ENCODE measurements around the gene GRIK2. TPM values are rescaled to one million over a fixed set of nuclear protein-coding genes. Genes with fewer than 3 reads are reported as not detected.

The GRIK2 gene
- total RNA-seq, 1 experiment from 2014 or later = 0.70 TPM

DNA sequence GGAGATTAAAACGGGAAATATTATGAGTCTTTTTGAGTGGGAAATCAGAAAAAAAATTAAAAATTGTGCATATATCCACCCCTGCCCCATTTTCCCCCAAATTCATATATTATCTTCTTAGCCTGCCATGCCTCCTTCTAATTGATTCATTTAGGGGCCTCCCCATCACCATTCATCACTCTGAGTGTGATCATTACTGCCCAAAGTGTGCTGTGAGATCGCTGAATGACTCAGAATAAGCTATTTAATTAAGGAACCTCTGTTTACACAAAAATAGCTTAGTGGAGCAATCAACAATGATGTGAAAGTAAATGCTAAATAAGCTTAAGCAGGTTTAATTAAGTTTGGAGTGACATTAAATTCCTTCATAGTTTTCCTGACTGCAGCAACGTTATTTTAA, 645.5 kb downstream of the GRIK2 start:
- Histone ChIP-seq H3K79me2 (ENCODE audit: insufficient read depth, low read length) (no peaks in the 10 kb centered on the region), H4K5ac (ENCODE audit: insufficient read length, low read depth, low read length) (no peak overlapping the region), H4K91ac (ENCODE audit: insufficient read length, low read depth, low read length) (no peak overlapping the region), H2BK15ac (ENCODE audit: low read depth, low read length) (no peak overlapping the region), H3K9ac (ENCODE audit: extremely low read depth, insufficient read length, low read length) (no peak overlapping the region), H2BK20ac (ENCODE audit: low read depth, low read length, poor library complexity, severe bottlenecking) (no peak overlapping the region), H3K56ac (ENCODE audit: insufficient read length, low read depth, low read length) (no peak overlapping the region), H2AK5ac (ENCODE audit: insufficient read length, low read length) (no peak overlapping the region), H3K79me1 (ENCODE audit: insufficient read depth, low read depth, low read length, poor library complexity, severe bottlenecking) (no peaks in the 10 kb centered on the region), H2AFZ (ENCODE audit: low read length) (no peak overlapping the region), H3K9me3 (ENCODE audit: control insufficient read depth, low read depth, low read length) (no peaks in the 10 kb centered on the region), H2BK12ac (ENCODE audit: insufficient read length, low read depth, low read length) (no peak overlapping the region), H3K23me2 (ENCODE audit: insufficient read length, low read depth, low read length, poor library complexity, severe bottlenecking) (no peaks in the 10 kb centered on the region), H3K4me1 (ENCODE audit: insufficient read depth, low read length) (no peaks in the 10 kb centered on the region), H3K4ac (ENCODE audit: low read depth, low read length) (no peak overlapping the region), H4K8ac (replicated peaks; ENCODE audit: insufficient read length, low read depth, low read length) (no peak overlapping the region), H3K23ac (ENCODE audit: insufficient read length, low read depth, low read length) (no peak overlapping the region), H3T11ph (ENCODE audit: low read length) (no peak overlapping the region), H3K4me2 (ENCODE audit: insufficient read depth, insufficient read length, low read length) (no peak overlapping the region), H3K27me3 (ENCODE audit: insufficient read depth, low read length) (no peaks in the 10 kb centered on the region), H2BK120ac (ENCODE audit: low read depth, low read length, poor library complexity, severe bottlenecking) (no peak overlapping the region), H3K27ac (ENCODE audit: insufficient read length, low read depth, low read length) (no peak overlapping the region), H3K14ac (ENCODE audit: insufficient read depth, low read length) (no peak overlapping the region), H4K20me1 (ENCODE audit: control insufficient read depth, insufficient read depth, insufficient read length) (no peaks in the 10 kb centered on the region), H2BK5ac (ENCODE audit: insufficient read length, low read length) (no peak overlapping the region), H3K18ac (ENCODE audit: insufficient read length, low read depth, low read length) (no peak overlapping the region)
- no peak for DNase-seq
- H3K36me3 Mint-ChIP-seq (ENCODE audit: insufficient read depth in 1 of 3, low read depth in 3 of 3) = peaks cover 0 to 4% (median 1%) of the 10 kb centered on the region in 3 experiments; a peak in 3 of 7 replicates
- no CpG with 5 or more reads among the region's 3 CpGs for WGBS (ENCODE audit: extremely low coverage, insufficient read length, low lambda C conversion rate)
- TF ChIP-seq, protein P1, sequence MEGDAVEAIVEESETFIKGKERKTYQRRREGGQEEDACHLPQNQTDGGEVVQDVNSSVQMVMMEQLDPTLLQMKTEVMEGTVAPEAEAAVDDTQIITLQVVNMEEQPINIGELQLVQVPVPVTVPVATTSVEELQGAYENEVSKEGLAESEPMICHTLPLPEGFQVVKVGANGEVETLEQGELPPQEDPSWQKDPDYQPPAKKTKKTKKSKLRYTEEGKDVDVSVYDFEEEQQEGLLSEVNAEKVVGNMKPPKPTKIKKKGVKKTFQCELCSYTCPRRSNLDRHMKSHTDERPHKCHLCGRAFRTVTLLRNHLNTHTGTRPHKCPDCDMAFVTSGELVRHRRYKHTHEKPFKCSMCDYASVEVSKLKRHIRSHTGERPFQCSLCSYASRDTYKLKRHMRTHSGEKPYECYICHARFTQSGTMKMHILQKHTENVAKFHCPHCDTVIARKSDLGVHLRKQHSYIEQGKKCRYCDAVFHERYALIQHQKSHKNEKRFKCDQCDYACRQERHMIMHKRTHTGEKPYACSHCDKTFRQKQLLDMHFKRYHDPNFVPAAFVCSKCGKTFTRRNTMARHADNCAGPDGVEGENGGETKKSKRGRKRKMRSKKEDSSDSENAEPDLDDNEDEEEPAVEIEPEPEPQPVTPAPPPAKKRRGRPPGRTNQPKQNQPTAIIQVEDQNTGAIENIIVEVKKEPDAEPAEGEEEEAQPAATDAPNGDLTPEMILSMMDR (conservative IDR thresholded peaks at IDR 0.05) = no peak
- H3K4me3 Mint-ChIP-seq = no peak overlapping the region
- peaks cover 0 to 4% of the 10 kb centered on the region in 2 experiments; a peak in 3 of 5 replicates for H3K9me3 Mint-ChIP-seq
- H3K27ac Mint-ChIP-seq = peak overlapping the region in 1 of 3 experiments; percentile 58; a peak in 2 of 7 replicates
- H3K4me1 Mint-ChIP-seq = peaks cover 8 to 14% of the 10 kb centered on the region in 2 experiments
- H3K27me3 Mint-ChIP-seq (ENCODE audit: low read depth) = no peaks in the 10 kb centered on the region

All from H9 (cell line).